ENCODE data around the gene ATG101. TPM values are rescaled to one million over a fixed set of nuclear protein-coding genes. Genes with fewer than 3 reads are reported as not detected.

The ATG101 gene
- total RNA-seq, 4 donors from 2014 or later, result 36.7 to 54.7 (median 40.4) TPM

GRCh38 chr12:52081263-52081733, 11.5 kb downstream of the ATG101 start:
- Histone ChIP-seq H3K27me3 (peaks cover 0 to 10% (median 0%) of the 10 kb centered on the region in 4 donors), H3K4me3 (peak overlapping the region in 2 of 4 donors; percentile 28 to 40), H3K36me3 (peaks cover 0 to 42% (median 7%) of the 10 kb centered on the region in 3 donors), H3K4me1 (peaks cover 0 to 35% (median 20%) of the 10 kb centered on the region in 3 donors), H3K9me3 (no peaks in the 10 kb centered on the region), H3K27ac (peak overlapping the region; percentile 45 to 82 (median 64))
- DNase-seq, result no peak
- intact Hi-C loops (cut with DNase I), result loop anchor here (5.0 kb wide), 1 partner anchor 54 kb away; no protein-coding TSS in a partner anchor
- no peak for TF ChIP-seq POLR2A (IDR thresholded peaks at IDR 0.05)
- no peak for TF ChIP-seq CTCF (IDR thresholded peaks at IDR 0.05)
- 31 to 41% methylated on average over 2 to 5 of the region's 9 CpGs for WGBS, 2 donors

- peak overlapping the region in 1 of 4 donors; percentile 28 for H3K4me3 ChIP-seq
- peaks cover 0 to 17% (median 0%) of the 10 kb centered on the region in 4 donors for H3K27me3 ChIP-seq
- peaks cover 0 to 35% (median 20%) of the 10 kb centered on the region in 3 donors for H3K4me1 ChIP-seq
- TF ChIP-seq CTCF (IDR thresholded peaks at IDR 0.05), result no peak
- no peak for TF ChIP-seq POLR2A (IDR thresholded peaks at IDR 0.05)
- 24 to 44% methylated on average over 2 to 11 of the region's 13 CpGs for WGBS, 2 donors
- DNase-seq, result no peak
- no peaks in the 10 kb centered on the region for H3K9me3 ChIP-seq
- intact Hi-C loops (cut with DNase I), result loop anchor here (5.0 kb wide), 1 partner anchor 55 kb away; no protein-coding TSS in a partner anchor
- peaks cover 0 to 33% (median 0%) of the 10 kb centered on the region in 3 donors for H3K36me3 ChIP-seq
- H3K27ac ChIP-seq, result peak overlapping the region; percentile 45 to 82 (median 64)
These were observed 12.4 kb downstream of the ATG101 start for GRCh38 chr12:52082026-52082668.

GRCh38 chr12:52082669-52082987, 12.8 kb downstream of the ATG101 start:
- Histone ChIP-seq H3K4me3 (no peak overlapping the region), H3K36me3 (peaks cover 0 to 29% (median 0%) of the 10 kb centered on the region in 3 donors), H3K27ac (peak overlapping the region in 3 of 4 donors; percentile 45 to 82 (median 70)), H3K9me3 (no peaks in the 10 kb centered on the region), H3K4me1 (peaks cover 0 to 35% (median 20%) of the 10 kb centered on the region in 3 donors), H3K27me3 (peaks cover 0 to 22% (median 0%) of the 10 kb centered on the region in 4 donors)
- DNase-seq, result no peak
- TF ChIP-seq POLR2A (IDR thresholded peaks at IDR 0.05) (no peak), CTCF (IDR thresholded peaks at IDR 0.05) (no peak)
- 20 to 77% methylated on average over 1 to 3 of the region's 4 CpGs for WGBS, 2 donors
- intact Hi-C loops (cut with DNase I), result loop anchor here (5.0 kb wide), 1 partner anchor 55 kb away; no protein-coding TSS in a partner anchor

GRCh38 chr12:52082988-52083637, 13.3 kb downstream of the ATG101 start:
- DNase-seq, result no peak
- intact Hi-C loops (cut with DNase I), result loop anchor here (5.0 kb wide), 1 partner anchor 56 kb away; no protein-coding TSS in a partner anchor
- no peaks in the 10 kb centered on the region for H3K9me3 ChIP-seq
- TF ChIP-seq CTCF (IDR thresholded peaks at IDR 0.05), result peak; percentile 89 to 96 (median 92)
- TF ChIP-seq POLR2A (IDR thresholded peaks at IDR 0.05), result no peak
- H3K4me3 ChIP-seq, result no peak overlapping the region
- peaks cover 0 to 24% (median 0%) of the 10 kb centered on the region in 3 donors for H3K36me3 ChIP-seq
- H3K27ac ChIP-seq, result peak overlapping the region in 2 of 4 donors; percentile 70 to 82
- peaks cover 0 to 27% (median 0%) of the 10 kb centered on the region in 4 donors for H3K27me3 ChIP-seq
- 26 to 33% methylated on average over 8 to 9 of the region's 11 CpGs for WGBS, 2 donors
- H3K4me1 ChIP-seq, result peaks cover 0 to 35% (median 20%) of the 10 kb centered on the region in 3 donors

GRCh38 chr12:52083638-52083996, 13.8 kb downstream of the ATG101 start:
- Histone ChIP-seq H3K9me3 (no peaks in the 10 kb centered on the region), H3K4me3 (no peak overlapping the region), H3K27ac (no peak overlapping the region), H3K4me1 (peaks cover 0 to 35% (median 20%) of the 10 kb centered on the region in 3 donors), H3K27me3 (peaks cover 0 to 32% (median 0%) of the 10 kb centered on the region in 4 donors), H3K36me3 (peaks cover 0 to 19% (median 0%) of the 10 kb centered on the region in 3 donors)
- intact Hi-C loops (cut with DNase I), result loop anchor here (5.0 kb wide), 1 partner anchor 56 kb away; no protein-coding TSS in a partner anchor
- 0 to 5% methylated on average over 2 of the region's 2 CpGs for WGBS, 2 donors
- TF ChIP-seq CTCF (IDR thresholded peaks at IDR 0.05) (no peak), POLR2A (IDR thresholded peaks at IDR 0.05) (no peak)
- DNase-seq, result no peak
